HS-5 (cell line): ENCODE measurements around the gene JPH4.
"Not testable (repeated sequence)": the region's sequence is repeated elsewhere in the genome, so short reads cannot be mapped to it uniquely, and the experiment has no call there.

Source experiments
- DNase-seq: peaks from one replicate; pipeline ENCODE4 v3.0.0-alpha.2; 2012; ENCODE audit warnings: low read depth

Gene JPH4

GRCh38 chr14:23546450-23547035 lies 32.0 kb downstream of the JPH4 start:
- DNase-seq, result no peak

GRCh38 chr14:23545740-23546365 lies 32.7 kb downstream of the JPH4 start:
- no peak for DNase-seq

DNA sequence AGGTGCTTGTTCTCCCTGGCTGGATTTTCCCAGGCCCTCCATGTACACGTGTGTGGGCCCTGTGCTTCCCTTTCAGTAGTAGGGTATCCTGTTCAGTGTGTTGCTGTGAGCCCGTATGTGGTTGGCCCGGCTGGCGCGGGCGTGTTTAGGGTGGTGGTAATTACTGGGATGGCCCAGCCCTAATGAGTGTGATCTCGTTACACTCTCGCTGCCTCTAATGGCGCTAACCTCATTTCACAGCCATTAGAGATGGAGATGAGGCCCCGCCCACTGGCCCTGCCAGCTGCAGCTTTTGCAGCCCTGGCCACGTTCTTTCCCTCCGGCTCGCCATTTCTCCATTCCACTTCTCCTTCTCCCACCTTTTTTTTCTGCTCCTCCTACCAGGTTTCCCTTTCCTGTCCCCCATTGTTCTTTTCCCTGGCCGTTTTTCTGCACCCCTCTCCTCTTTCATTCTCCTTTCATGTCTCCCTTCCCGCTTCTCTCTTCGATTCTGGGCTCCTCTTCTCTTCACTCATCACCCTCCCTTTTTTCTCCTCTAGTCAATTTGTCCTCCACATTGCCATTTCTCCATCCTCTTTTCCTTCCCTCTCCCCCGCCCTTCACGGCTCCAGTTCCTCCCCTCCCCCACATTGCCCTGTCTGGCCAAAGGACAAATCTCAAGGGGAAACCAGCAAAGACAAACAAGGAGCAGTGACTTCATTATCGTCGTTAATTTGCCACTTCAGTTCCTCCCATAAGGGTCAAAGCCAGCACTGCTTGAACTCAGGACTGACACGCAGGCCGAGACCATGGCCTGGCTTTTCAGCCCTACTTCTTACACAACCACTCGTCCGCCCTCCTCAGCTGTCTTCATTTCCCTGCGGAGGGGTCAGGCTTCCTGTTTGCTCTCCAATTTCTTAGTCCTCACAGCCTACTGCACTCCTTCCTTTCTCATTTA lies 33.8 kb downstream of the JPH4 start:
- no peak for DNase-seq

DNA sequence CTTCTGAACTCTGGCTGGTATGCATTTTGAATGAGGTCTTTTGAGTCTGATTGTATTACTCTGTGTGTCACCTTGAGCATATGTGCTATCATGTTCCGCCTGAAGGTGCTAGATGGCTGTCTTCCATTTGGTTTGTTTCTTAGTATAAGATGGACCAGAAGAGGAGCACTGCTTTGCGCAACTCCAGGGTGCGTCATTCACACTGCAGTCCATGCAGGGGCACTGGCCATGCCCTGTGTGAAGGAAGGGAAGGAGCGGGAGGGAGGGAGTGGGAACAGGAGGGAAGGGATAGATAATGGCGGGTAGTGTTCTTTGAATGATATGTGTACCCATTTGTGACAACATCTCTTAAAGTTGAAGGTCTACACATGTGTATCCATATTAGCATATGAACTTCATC lies 35.2 kb downstream of the JPH4 start:
- DNase-seq, result no peak

GRCh38 chr14:23542261-23542660 lies 36.3 kb downstream of the JPH4 start:
- no peak for DNase-seq

- DNase-seq, result no peak
Observed at GRCh38 chr14:23540141-23540469, 38.5 kb downstream of the JPH4 start.

- no peak for DNase-seq
Observed at GRCh38 chr14:23539248-23540140, 39.1 kb downstream of the JPH4 start.

DNA sequence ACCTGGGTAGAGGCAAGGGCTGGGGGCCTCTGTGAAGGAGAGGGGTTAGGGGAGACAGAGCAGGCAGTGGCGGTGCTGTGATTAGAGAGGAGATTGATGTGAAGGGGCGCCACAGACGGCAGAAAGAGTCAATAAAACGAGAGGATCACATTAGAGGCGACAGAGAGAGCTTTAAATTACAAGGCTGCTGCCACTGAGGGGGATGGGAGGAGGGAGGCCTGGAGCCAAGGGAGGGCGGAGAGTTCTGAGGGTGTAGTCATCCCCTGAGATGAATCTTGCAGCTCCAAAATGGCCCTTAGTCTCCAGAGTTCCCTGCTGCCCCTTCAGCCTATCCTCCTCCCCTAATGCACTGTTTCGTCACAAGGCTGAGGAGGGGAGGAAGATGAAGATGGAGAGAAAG lies 39.8 kb downstream of the JPH4 start:
- no peak for DNase-seq

DNA sequence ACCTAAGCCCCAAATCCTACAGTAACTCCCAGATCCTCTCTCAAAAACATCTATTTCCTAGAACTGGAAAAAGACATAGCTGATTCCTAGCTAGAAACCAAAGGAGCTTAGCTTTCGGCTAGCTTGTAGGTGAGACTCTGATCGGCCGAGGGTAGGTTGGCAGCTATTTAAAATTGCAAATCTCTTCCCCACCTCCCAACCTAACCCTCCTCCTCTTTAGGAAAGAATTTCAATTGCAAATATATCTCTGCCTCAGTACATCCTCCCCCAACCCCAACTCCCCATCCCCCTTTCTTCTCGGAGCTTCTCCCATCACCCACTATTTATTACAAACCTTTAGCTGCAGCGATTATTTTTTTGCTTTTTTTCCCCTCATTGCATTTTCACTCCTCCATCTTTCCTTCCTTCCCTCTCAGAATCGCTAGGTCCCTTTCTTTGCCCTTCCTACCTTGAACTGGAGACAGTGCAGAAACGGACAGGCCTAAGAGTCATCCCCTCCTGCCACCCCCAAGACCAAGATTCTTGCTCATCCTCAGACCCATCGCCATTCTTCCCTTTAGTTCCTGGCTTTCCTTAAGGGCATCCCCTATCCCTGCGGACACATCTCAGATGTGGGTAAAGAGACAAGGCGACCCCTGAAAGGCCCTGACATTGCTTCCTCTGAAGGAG lies 40.4 kb downstream of the JPH4 start:
- DNase-seq, result no peak

- DNase-seq, result no peak
Observed at GRCh38 chr14:23537351-23538049, 41.1 kb downstream of the JPH4 start.

DNA sequence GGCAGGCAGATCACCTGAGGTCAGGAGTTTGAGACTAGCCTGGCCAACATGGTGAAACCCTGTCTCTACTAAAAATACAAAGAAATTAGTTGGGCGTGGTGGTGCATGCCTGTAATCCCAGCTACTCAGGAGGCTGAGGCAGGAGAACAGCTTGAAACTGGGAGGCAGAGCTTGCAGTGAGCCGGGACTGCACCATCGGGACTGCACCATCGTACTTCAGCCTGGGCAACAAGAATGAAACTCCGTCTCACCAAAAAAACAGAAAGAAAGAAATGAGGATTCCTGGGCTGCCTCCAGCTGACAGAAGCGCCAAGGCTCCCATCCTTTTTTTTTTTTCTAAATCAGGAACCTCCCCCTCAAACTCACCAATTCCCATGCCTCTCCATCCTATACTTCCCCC lies 41.7 kb downstream of the JPH4 start:
- DNase-seq, result not testable (repeated sequence)

GRCh38 chr14:23536494-23536893 lies 42.1 kb downstream of the JPH4 start:
- no peak for DNase-seq

- DNase-seq, result no peak
Observed at GRCh38 chr14:23535943-23536342, 42.6 kb downstream of the JPH4 start.

DNA sequence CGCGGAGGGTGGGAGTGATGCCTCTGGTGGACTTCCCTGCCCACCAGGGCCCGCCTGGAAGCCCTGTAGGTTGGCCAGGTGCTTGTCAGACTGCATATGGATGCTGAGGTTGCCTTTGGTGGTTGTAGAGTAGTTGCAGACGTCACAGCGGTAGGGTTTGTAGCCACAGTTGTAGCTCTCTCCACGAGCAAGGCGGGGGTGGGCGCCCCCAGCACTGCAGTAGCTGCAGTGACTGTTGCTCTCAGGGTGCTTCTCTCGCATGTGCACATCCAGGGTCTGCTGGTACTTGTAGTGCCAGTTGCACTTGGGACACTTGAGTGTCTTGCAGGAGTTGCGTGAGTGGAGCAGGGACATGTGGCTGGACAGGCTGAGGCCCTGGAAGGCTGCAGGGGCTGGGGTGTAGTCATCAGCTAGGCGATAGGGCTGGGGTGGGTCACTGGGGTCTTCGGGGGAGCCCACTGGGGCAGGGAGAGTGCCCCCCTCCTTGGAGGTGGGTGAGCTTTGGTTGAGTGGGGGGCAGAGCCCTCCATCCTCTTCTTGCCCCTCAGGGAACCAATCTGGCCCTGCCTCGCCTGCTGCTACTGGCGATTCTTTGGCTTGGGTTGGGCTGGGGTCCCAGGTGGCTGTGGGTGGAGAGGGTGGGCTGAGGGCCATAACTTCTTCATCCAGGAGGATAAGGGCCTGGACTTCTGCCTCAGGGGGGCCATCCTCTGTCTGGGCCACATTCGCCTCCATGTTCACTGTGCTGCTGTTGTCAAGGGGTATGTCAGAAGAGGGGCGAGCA lies 44.7 kb downstream of the JPH4 start:
- no peak for DNase-seq

DNA sequence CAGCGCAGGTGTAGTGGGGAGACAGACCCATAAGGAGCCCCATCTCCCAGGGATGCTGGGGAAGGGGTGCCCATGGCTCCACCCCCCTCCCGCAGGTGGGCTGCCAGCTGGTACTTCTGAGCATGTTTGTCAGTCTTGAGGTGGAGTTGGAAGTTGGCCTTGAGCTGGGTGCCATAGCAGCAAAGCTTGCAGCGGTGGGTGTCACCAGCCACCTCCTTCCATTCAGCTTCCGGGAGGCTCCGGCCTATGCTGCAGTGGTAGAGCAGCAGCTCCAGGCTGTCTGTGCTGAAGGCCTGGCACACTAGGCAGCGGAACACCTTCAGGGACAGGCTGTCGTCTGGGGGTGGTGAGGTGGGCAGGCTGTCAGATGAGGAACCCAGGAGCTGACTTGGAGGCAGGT lies 45.9 kb downstream of the JPH4 start:
- DNase-seq, result no peak

- DNase-seq, result no peak
Observed at GRCh38 chr14:23531391-23531790, 47.2 kb downstream of the JPH4 start.

DNA sequence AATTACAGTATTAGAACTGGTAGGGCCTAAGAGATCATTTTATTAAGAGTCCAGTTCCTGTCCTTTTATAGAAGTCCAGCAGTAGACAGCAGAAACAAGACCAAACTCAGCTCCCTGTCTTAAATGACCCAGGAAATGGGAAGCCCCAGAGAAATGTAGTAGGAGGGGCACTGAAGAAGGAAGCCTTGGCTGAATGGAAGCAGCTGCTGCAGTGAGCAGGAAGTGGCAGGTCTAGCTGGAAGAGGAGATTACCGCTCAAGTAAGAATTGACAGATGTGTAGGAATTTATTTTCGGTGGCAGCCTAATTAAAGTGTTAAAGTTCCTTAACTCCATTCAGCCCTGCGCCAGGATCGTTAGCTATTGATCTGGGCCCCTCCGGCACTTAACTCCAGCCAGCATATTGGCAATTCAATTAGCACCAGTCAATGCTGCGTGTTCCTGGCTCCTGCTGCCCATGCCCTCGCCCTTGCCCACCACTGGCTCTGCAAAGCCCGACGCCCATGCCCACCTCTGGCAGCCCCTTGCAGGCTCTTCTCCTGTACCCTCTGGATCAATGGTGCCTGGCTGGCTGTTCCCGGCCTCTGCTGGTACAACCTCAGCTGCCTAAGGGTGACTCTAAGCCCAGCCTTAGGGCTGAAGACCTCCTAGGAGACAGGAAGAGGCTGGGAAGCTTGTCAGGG lies 48.1 kb downstream of the JPH4 start:
- no peak for DNase-seq

DNA sequence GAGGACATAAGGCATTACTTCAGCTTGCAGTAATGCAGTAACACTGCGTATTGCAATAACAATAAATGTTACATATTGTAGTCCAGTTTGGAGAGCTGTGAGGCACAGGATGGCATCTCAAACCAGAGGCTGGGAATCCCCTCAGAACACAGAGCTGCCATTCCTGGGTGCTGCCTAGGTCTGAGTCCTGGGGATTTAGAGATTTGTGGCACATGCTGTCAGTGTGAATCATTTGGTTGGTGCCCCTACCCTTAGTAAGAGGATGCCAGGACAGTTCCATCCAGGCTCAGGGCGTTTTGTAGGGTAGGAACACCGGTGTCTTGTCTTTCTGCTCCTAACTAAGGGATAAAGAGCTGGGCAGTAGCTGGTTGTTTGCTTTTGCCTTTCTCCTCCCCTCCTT lies 49.6 kb downstream of the JPH4 start:
- DNase-seq, result no peak

- no peak for DNase-seq
Observed at GRCh38 chr14:23528555-23528954, 50.0 kb downstream of the JPH4 start.

DNA sequence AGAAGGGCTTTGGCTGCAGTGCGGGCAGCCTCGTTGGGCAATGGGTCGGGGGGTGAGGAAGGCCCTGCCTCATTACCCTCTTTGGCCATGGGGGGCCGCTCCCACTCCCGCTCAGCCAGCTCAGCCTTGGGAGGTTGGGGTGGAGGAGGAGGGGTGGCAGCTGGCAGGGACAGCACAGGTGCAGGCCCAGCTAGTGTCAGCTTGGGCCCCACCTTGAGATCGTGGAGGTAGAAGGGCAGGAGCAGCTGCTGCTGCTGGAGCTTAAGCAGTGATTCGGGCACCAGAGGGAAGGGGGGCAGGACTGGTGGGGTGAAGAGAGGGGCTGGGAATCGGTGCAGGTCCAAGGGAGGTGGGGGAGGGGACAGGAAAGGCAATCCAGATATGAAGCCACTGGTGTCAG lies 53.0 kb downstream of the JPH4 start:
- DNase-seq, result no peak
